ENCODE measurements around the gene VAMP4. TPM values are rescaled to one million over a fixed set of nuclear protein-coding genes. Genes with fewer than 3 reads are reported as not detected.

The VAMP4 gene
- total and polyA plus RNA-seq, 2 donors (not counting 3 experiments of a cell fraction or from before 2014, with no cell fraction given): 2.1 to 10.4 TPM

DNA sequence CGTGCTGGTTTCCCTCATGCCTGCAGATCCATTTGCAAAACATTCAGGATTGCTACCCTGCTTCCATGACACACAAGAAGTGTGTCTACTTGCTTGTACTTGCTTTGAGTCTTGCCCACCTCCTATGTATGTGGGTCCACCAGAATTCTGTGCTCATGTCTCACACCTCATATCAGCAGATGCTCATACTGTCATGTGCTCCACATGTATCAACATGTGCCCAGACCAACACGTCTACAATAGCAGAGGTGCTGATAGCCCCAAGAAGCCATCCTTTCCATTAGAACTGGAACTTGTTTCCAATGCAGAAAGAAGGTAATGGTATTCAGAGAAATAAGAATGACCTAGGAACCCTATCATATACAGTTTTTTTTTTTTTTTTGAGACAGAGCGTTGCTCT lies 61.5 kb downstream of the VAMP4 start:
- intact Hi-C loops (cut with micrococcal nuclease): no loop called here
- no TSS peak for BruUV-seq (replicated peaks)
- ChIA-PET POLR2A (no interaction called here), CTCF (no interaction called here)
- Histone ChIP-seq H3K9me3 (replicated peaks; ENCODE audit: control insufficient read depth, insufficient read depth, low read length) (no peaks in the 10 kb centered on the region), H3K27ac (ENCODE audit: insufficient read depth, low read depth, low read length) (no peak overlapping the region), H3K9ac (replicated peaks; ENCODE audit: extremely low read depth, insufficient read depth, low read length) (no peak overlapping the region), H3K4me3 (replicated peaks in 1 of 3; ENCODE audit: insufficient read depth in 1 of 3, low read depth in 1 of 3, low read length in 3 of 3) (no peak overlapping the region), H4K20me1 (replicated peaks; ENCODE audit: control insufficient read depth, extremely low read depth, insufficient read depth, low read length) (no peaks in the 10 kb centered on the region), H3K9me1 (replicated peaks; ENCODE audit: control insufficient read depth, extremely low read depth, insufficient read depth, low read length) (no peaks in the 10 kb centered on the region), H3K4me2 (ENCODE audit: insufficient read depth, low read length) (no peak overlapping the region), H3K36me3 (ENCODE audit: control insufficient read depth in 2 of 2, extremely low read depth in 1 of 2, insufficient read depth in 2 of 2, low read length in 2 of 2) (no peaks in the 10 kb centered on the region), H3K79me2 (ENCODE audit: control insufficient read depth, insufficient read depth, low read length) (no peaks in the 10 kb centered on the region), H3K27me3 (ENCODE audit: control insufficient read depth in 2 of 2, insufficient read depth in 2 of 2, low read length in 2 of 2) (peaks cover 2 to 4% of the 10 kb centered on the region in 2 experiments), H3K4me1 (ENCODE audit: control insufficient read depth, extremely low read depth, insufficient read depth, low read length) (no peaks in the 10 kb centered on the region), H2AFZ (ENCODE audit: low read depth, low read length) (no peak overlapping the region)
- no peak for DNase-seq (ENCODE audit: low read depth, low spot score)
- FAIRE-seq: no peak
- TF ChIP-seq JUN (IDR thresholded peaks at IDR 0.05; ENCODE audit: borderline replicate concordance, insufficient read depth, insufficient read length, low read depth): no peak
- TF ChIP-seq, protein P1, sequence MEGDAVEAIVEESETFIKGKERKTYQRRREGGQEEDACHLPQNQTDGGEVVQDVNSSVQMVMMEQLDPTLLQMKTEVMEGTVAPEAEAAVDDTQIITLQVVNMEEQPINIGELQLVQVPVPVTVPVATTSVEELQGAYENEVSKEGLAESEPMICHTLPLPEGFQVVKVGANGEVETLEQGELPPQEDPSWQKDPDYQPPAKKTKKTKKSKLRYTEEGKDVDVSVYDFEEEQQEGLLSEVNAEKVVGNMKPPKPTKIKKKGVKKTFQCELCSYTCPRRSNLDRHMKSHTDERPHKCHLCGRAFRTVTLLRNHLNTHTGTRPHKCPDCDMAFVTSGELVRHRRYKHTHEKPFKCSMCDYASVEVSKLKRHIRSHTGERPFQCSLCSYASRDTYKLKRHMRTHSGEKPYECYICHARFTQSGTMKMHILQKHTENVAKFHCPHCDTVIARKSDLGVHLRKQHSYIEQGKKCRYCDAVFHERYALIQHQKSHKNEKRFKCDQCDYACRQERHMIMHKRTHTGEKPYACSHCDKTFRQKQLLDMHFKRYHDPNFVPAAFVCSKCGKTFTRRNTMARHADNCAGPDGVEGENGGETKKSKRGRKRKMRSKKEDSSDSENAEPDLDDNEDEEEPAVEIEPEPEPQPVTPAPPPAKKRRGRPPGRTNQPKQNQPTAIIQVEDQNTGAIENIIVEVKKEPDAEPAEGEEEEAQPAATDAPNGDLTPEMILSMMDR (IDR thresholded peaks at IDR 0.05; ENCODE audit: extremely low read depth in 1 of 2, insufficient read depth in 1 of 2, low read depth in 1 of 2, low read length in 2 of 2): no peak
- TF ChIP-seq GATA2 (IDR thresholded peaks at IDR 0.05; ENCODE audit: insufficient read depth, insufficient read length, low read depth, low read length): no peak
- TF ChIP-seq FOS (IDR thresholded peaks at IDR 0.05; ENCODE audit: borderline replicate concordance, insufficient read depth, low read length): no peak
- TF ChIP-seq, protein P2, sequence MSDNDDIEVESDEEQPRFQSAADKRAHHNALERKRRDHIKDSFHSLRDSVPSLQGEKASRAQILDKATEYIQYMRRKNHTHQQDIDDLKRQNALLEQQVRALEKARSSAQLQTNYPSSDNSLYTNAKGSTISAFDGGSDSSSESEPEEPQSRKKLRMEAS (IDR thresholded peaks at IDR 0.05; ENCODE audit: insufficient read depth, insufficient read length): no peak
- dilution Hi-C loops (cut with MboI; ENCODE audit: extremely low pct_ligation_motif_present, low sequenced_read_pairs): no loop called here

DNA sequence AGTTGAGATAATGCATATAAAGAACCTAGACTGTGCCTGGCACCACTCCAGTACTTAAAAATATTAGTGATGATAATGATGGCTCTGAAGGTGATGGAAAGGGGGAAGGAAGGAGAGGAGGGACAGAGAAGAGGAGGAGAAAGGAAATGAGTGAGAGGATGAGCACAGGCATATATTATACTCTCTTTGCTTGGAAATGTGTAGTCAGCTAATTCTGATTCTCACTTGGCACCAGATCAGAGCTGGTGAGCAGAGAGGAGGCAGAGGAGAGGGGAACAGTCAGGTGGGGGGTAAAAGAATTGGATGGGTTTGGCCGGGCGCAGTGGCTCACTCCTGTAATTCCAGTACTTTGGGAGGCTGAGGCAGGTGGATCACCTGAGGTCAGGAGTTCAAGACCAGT lies 65.0 kb downstream of the VAMP4 start:
- FAIRE-seq (no peak), DNase-seq (ENCODE audit: low read depth, low spot score) (no peak)
- H4K20me1 ChIP-seq (replicated peaks; ENCODE audit: control insufficient read depth, extremely low read depth, insufficient read depth, low read length): no peaks in the 10 kb centered on the region
- no peak overlapping the region for H3K4me3 ChIP-seq (replicated peaks in 1 of 3; ENCODE audit: insufficient read depth in 1 of 3, low read depth in 1 of 3, low read length in 3 of 3)
- no peak for TF ChIP-seq GATA2 (IDR thresholded peaks at IDR 0.05; ENCODE audit: insufficient read depth, insufficient read length, low read depth, low read length)
- no peak for TF ChIP-seq POLR2A (IDR thresholded peaks at IDR 0.05; ENCODE audit: low read depth, low read length)
- TF ChIP-seq, protein P1 (IDR thresholded peaks at IDR 0.05; ENCODE audit: extremely low read depth in 1 of 2, insufficient read depth in 1 of 2, low read depth in 1 of 2, low read length in 2 of 2): no peak
- TF ChIP-seq EZH2 (IDR thresholded peaks at IDR 0.05; ENCODE audit: borderline replicate concordance, low read depth, low read length, severe bottlenecking): no peak
- TF ChIP-seq FOS (IDR thresholded peaks at IDR 0.05; ENCODE audit: borderline replicate concordance, insufficient read depth, low read length): no peak
- no peak for TF ChIP-seq JUN (IDR thresholded peaks at IDR 0.05; ENCODE audit: borderline replicate concordance, insufficient read depth, insufficient read length, low read depth)
- TF ChIP-seq POLR2AphosphoS5 (IDR thresholded peaks at IDR 0.05; ENCODE audit: insufficient read depth, low read depth, low read length): no peak
- TF ChIP-seq, protein P2 (IDR thresholded peaks at IDR 0.05; ENCODE audit: insufficient read depth, insufficient read length): no peak
- H3K9me3 ChIP-seq (replicated peaks; ENCODE audit: control insufficient read depth, insufficient read depth, low read length): no peaks in the 10 kb centered on the region
- H3K27ac ChIP-seq (ENCODE audit: insufficient read depth, low read depth, low read length): no peak overlapping the region
- no peaks in the 10 kb centered on the region for H3K4me1 ChIP-seq (ENCODE audit: control insufficient read depth, extremely low read depth, insufficient read depth, low read length)
- no TSS peak for BruUV-seq (replicated peaks)
- no peak overlapping the region for H3K9ac ChIP-seq (replicated peaks; ENCODE audit: extremely low read depth, insufficient read depth, low read length)
- no peak overlapping the region for H2AFZ ChIP-seq (ENCODE audit: low read depth, low read length)
- peaks cover 0 to 13% of the 10 kb centered on the region in 2 experiments for H3K27me3 ChIP-seq (ENCODE audit: control insufficient read depth in 2 of 2, insufficient read depth in 2 of 2, low read length in 2 of 2)
- CTCF ChIA-PET: interaction anchor here (2.1 kb wide), 1 partner anchor 39 kb away, joined by 6 read pairs; no protein-coding TSS in a partner anchor
- dilution Hi-C loops (cut with MboI; ENCODE audit: extremely low pct_ligation_motif_present, low sequenced_read_pairs): no loop called here
- no peaks in the 10 kb centered on the region for H3K9me1 ChIP-seq (replicated peaks; ENCODE audit: control insufficient read depth, extremely low read depth, insufficient read depth, low read length)
- intact Hi-C loops (cut with micrococcal nuclease): no loop called here
- H3K79me2 ChIP-seq (ENCODE audit: control insufficient read depth, insufficient read depth, low read length): no peaks in the 10 kb centered on the region
- no peak overlapping the region for H3K4me2 ChIP-seq (ENCODE audit: insufficient read depth, low read length)
- H3K36me3 ChIP-seq (ENCODE audit: control insufficient read depth in 2 of 2, extremely low read depth in 1 of 2, insufficient read depth in 2 of 2, low read length in 2 of 2): no peaks in the 10 kb centered on the region
- POLR2A ChIA-PET: no interaction called here
